BJ (cell line): ENCODE results near the gene HECW1. TPM values are rescaled to one million over a fixed set of nuclear protein-coding genes. Genes with fewer than 3 reads are reported as not detected.

ENCODE experiments used
- CTCF ChIA-PET: fragments of 350-600 bp; formaldehyde crosslinking; extraction: SDS; loops from one replicate; lab custom pipeline; 2021; ENCODE audit warnings: antibody characterized with exemption, inconsistent platforms; lab: Yijun Ruan, JAX
- POLR2A ChIA-PET: fragments of 300-600 bp; sonication (Branson Sonifier 250); formaldehyde crosslinking; extraction: SDS; loops from one replicate; lab custom pipeline; 2021; ENCODE audit warnings: antibody characterized with exemption; lab: Charles Lee
- DNase-seq: peaks from one replicate; pipeline ENCODE4 v3.0.0-alpha.2; 2011; ENCODE audit warnings: low read depth
- H3K27me3 ChIP-seq: 2 replicates; pipeline ENCODE4 v1.6.0; 2011; ENCODE audit warnings: low read length; ENCODE audit not compliant: control insufficient read depth, insufficient read depth
- H3K36me3 ChIP-seq: 2 replicates; pipeline ENCODE4 v1.5.1; 2011; ENCODE audit warnings: low read length; ENCODE audit not compliant: control insufficient read depth, insufficient read depth
- H3K4me3 ChIP-seq: 2 replicates; pipeline ENCODE4 v1.5.1; 2011; ENCODE audit warnings: low read depth, mild to moderate bottlenecking, control low read depth, low read length
- CTCF ChIP-seq: IDR thresholded peaks from 2 replicates; pipeline ENCODE4 v1.5.1; 2011; ENCODE audit warnings: low read depth, mild to moderate bottlenecking, control low read depth, inconsistent platforms, low read length, moderate library complexity; ENCODE audit not compliant: insufficient read depth
- polyA plus RNA-seq: library from polyadenylated mRNA; depleted of rRNA; stranded (reverse); fragments of >200 nt; gene quantifications from 2 replicates; pipeline ENCODE4 v1.2.3, GENCODE V29; 2011

Gene HECW1
- polyA plus RNA-seq, 1 experiment = 2.9 TPM

GRCh38 chr7:43546231-43546630 is 433.8 kb downstream of the HECW1 start:
- ChIA-PET CTCF (interaction anchor here (1.0 kb wide), 1 partner anchor 20 kb away, joined by 3 read pairs; no protein-coding TSS in a partner anchor), POLR2A (no interaction called here)
- DNase-seq = no peak
- H3K36me3 ChIP-seq = no peaks in the 10 kb centered on the region
- TF ChIP-seq CTCF = no peak
- no peaks in the 10 kb centered on the region; the same call in 1 of the 2 replicates for H3K27me3 ChIP-seq
- H3K4me3 ChIP-seq = no peak overlapping the region

- Histone ChIP-seq H3K27me3 (no peaks in the 10 kb centered on the region; the same call in 1 of the 2 replicates), H3K36me3 (no peaks in the 10 kb centered on the region), H3K4me3 (no peak overlapping the region)
- DNase-seq = no peak
- CTCF ChIA-PET = interaction anchor here (1.3 kb wide), 1 partner anchor 19 kb away, joined by 3 read pairs; no protein-coding TSS in a partner anchor
- TF ChIP-seq CTCF = no peak
- POLR2A ChIA-PET = no interaction called here
Measured at GRCh38 chr7:43550427-43550826, 438.0 kb downstream of the HECW1 start.

GRCh38 chr7:43552122-43552521 is 439.7 kb downstream of the HECW1 start:
- no peak for DNase-seq
- no peaks in the 10 kb centered on the region for H3K36me3 ChIP-seq
- ChIA-PET POLR2A (no interaction called here), CTCF (interaction anchor here (1.0 to 1.3 kb wide), 2 partner anchors 14 to 31 kb away, joined by 3 read pairs; partner anchors contain the start of gene STK17A)
- no peak for TF ChIP-seq CTCF
- no peak overlapping the region for H3K4me3 ChIP-seq
- peaks cover 1% of the 10 kb centered on the region; the same call in 1 of the 2 replicates for H3K27me3 ChIP-seq

GRCh38 chr7:43553999-43554398 is 441.6 kb downstream of the HECW1 start:
- no peak for DNase-seq
- no peak overlapping the region for H3K4me3 ChIP-seq
- POLR2A ChIA-PET = no interaction called here
- no peak for TF ChIP-seq CTCF
- CTCF ChIA-PET = no interaction called here
- no peaks in the 10 kb centered on the region for H3K36me3 ChIP-seq
- peaks cover 1% of the 10 kb centered on the region; the same call in 1 of the 2 replicates for H3K27me3 ChIP-seq

GRCh38 chr7:43554423-43554822 is 442.0 kb downstream of the HECW1 start:
- DNase-seq = no peak
- CTCF ChIA-PET = no interaction called here
- Histone ChIP-seq H3K36me3 (no peaks in the 10 kb centered on the region), H3K4me3 (no peak overlapping the region), H3K27me3 (peaks cover 1% of the 10 kb centered on the region; the same call in 1 of the 2 replicates)
- POLR2A ChIA-PET = no interaction called here
- no peak for TF ChIP-seq CTCF
